ENCODE measurements around the gene HOXA5.

HOXA5 gene

GRCh38 chr7:27182285-27182841, 38.9 kb upstream of the HOXA5 start:
- no peak for DNase-seq (ENCODE audit: low read depth)

- no peak for DNase-seq (ENCODE audit: low read depth)
Measured at GRCh38 chr7:27181795-27182275, 38.4 kb upstream of the HOXA5 start.

- DNase-seq (ENCODE audit: low read depth), result no peak
Measured at GRCh38 chr7:27180431-27181420, 37.2 kb upstream of the HOXA5 start.

- DNase-seq (ENCODE audit: low read depth), result peak; percentile 34
Measured at GRCh38 chr7:27179503-27180430, 36.3 kb upstream of the HOXA5 start.

- no peak for DNase-seq (ENCODE audit: low read depth)
Measured at GRCh38 chr7:27179030-27179429, 35.5 kb upstream of the HOXA5 start.

GRCh38 chr7:27178366-27178765, 34.9 kb upstream of the HOXA5 start:
- no peak for DNase-seq (ENCODE audit: low read depth)

- no peak for DNase-seq (ENCODE audit: low read depth)
Measured at GRCh38 chr7:27177795-27178320, 34.4 kb upstream of the HOXA5 start.

GRCh38 chr7:27176962-27177794, 33.7 kb upstream of the HOXA5 start:
- no peak for DNase-seq (ENCODE audit: low read depth)

- DNase-seq (ENCODE audit: low read depth), result no peak
Measured at GRCh38 chr7:27176524-27176845, 33.0 kb upstream of the HOXA5 start.

GRCh38 chr7:27175626-27176523, 32.4 kb upstream of the HOXA5 start:
- DNase-seq (ENCODE audit: low read depth), result no peak

- DNase-seq (ENCODE audit: low read depth), result no peak
Measured at GRCh38 chr7:27174874-27175625, 31.6 kb upstream of the HOXA5 start.

GRCh38 chr7:27173956-27174873, 30.7 kb upstream of the HOXA5 start, which contains the start of gene HOXA10:
Gene HOXA10, minus strand, starts transcription at chr7:27174320. Its CDS starts 14 bp downstream, at chr7:27174306.
- DNase-seq (ENCODE audit: low read depth), result no peak

GRCh38 chr7:27173511-27173955, 30.1 kb upstream of the HOXA5 start:
- no peak for DNase-seq (ENCODE audit: low read depth)

- DNase-seq (ENCODE audit: low read depth), result no peak
Measured at GRCh38 chr7:27172823-27173510, 29.5 kb upstream of the HOXA5 start.

- no peak for DNase-seq (ENCODE audit: low read depth)
Measured at GRCh38 chr7:27172315-27172774, 28.9 kb upstream of the HOXA5 start.

- no peak for DNase-seq (ENCODE audit: low read depth)
Measured at GRCh38 chr7:27171637-27172314, 28.3 kb upstream of the HOXA5 start.

GRCh38 chr7:27171325-27171636, 27.8 kb upstream of the HOXA5 start:
- no peak for DNase-seq (ENCODE audit: low read depth)

Data from activated T-helper 9 cell treated with anti-CD3 and anti-CD28 coated beads, Interleukin-2, amount 50 U/mL, for 16 hours (primary cell).